GM12878 (cell line): ENCODE results near the gene TENT5D. TPM values are rescaled to one million over a fixed set of nuclear protein-coding genes. Genes with fewer than 3 reads are reported as not detected.

ENCODE experiments used
- ATAC-seq: fragments of 200-7000 bp; cut with Tn5 transposase; 3 replicates; pipeline ENCODE4 v1.9.1; 2020; ENCODE audit warnings: mild to moderate bottlenecking, moderate library complexity
- BruUV-seq: library from RNA; stranded (reverse); fragments of 400-500 nt; replicated peaks from 2 replicates; lab custom pipeline; 2021; lab: Mats Ljungman, UMichigan
- CTCF ChIA-PET: fragments of 300-600 bp; sonication (Branson Sonifier 250); formaldehyde crosslinking; extraction: SDS; loops from one replicate; lab custom pipeline; 2021; ENCODE audit warnings: inconsistent platforms; lab: Yijun Ruan, JAX
- POLR2A ChIA-PET: fragments of 350-600 bp; formaldehyde crosslinking; extraction: SDS; loops from one replicate; lab custom pipeline; 2021; ENCODE audit warnings: inconsistent platforms; lab: Charles Lee
- RAD21 ChIA-PET: fragments of 300-600 bp; sonication (Branson Sonifier 250); formaldehyde crosslinking; loops from one replicate; lab custom pipeline; 2023; ENCODE audit warnings: antibody characterized with exemption; ENCODE audit not compliant: unreplicated experiment; lab: Charles Lee
- SMC1A ChIA-PET: fragments of 300-600 bp; sonication (Branson Sonifier 250); formaldehyde crosslinking; loops from one replicate; lab custom pipeline; 2023; ENCODE audit not compliant: unreplicated experiment, uncharacterized antibody; lab: Charles Lee
- DNase-seq: peaks from one replicate; pipeline ENCODE4 v3.0.0-alpha.2; 2011; ENCODE audit warnings: low read depth, low spot score
- FAIRE-seq: peaks from 3 replicates; lab custom pipeline; 2011; peaks lifted over from hg19 to GRCh38; lab: Jason Lieb, UNC
- H2AFZ ChIP-seq: 2 replicates; pipeline ENCODE4 v1.6.0; 2011; ENCODE audit warnings: low read depth, low read length, control low read depth; ENCODE audit not compliant: control insufficient read depth
- H3K27ac ChIP-seq: 2 replicates; pipeline ENCODE4 v1.5.1; 2011; ENCODE audit warnings: control low read depth; ENCODE audit not compliant: control insufficient read depth, insufficient read depth
- H3K27me3 ChIP-seq, 2 experiments: replicated peaks in 1 of 2; 2 replicates each; pipeline versions ENCODE4 v1.6.0 to v1.6.1; 2011; ENCODE audit warnings: low read length in 1 of 2; ENCODE audit not compliant: control insufficient read depth in 2 of 2, insufficient read depth in 2 of 2
- H3K36me3 ChIP-seq, 2 experiments: 2 replicates each; pipeline ENCODE4 v1.5.1; 2011; ENCODE audit warnings: low read length in 1 of 2; ENCODE audit not compliant: control insufficient read depth in 2 of 2, insufficient read depth in 2 of 2
- H3K4me1 ChIP-seq: 2 replicates; pipeline ENCODE4 v1.6.1; 2011; ENCODE audit warnings: mild to moderate bottlenecking, low read length, moderate library complexity, mixed read lengths; ENCODE audit not compliant: control insufficient read depth, insufficient read depth
- H3K4me2 ChIP-seq: 2 replicates; pipeline ENCODE4 v1.6.0; 2011; ENCODE audit warnings: control low read depth; ENCODE audit not compliant: control insufficient read depth, insufficient read depth
- H3K4me3 ChIP-seq: fragments of 200-600 bp; sonication (generic); 2 replicates; pipeline ENCODE4 v1.5.1; 2016
- H3K79me2 ChIP-seq: 2 replicates; pipeline ENCODE4 v1.6.0; 2011; ENCODE audit warnings: low read length; ENCODE audit not compliant: control insufficient read depth, insufficient read depth
- H3K9ac ChIP-seq: 2 replicates; pipeline ENCODE4 v1.8.0; 2011; ENCODE audit warnings: low read length, control low read depth, mixed read lengths; ENCODE audit not compliant: control insufficient read depth, insufficient read depth
- H3K9me3 ChIP-seq: replicated peaks from 3 replicates; pipeline ENCODE4 v1.5.1; 2011; ENCODE audit warnings: mild to moderate bottlenecking, low read length; ENCODE audit not compliant: control insufficient read depth, insufficient read depth
- H4K20me1 ChIP-seq: 2 replicates; pipeline ENCODE4 v1.6.0; 2011; ENCODE audit not compliant: control insufficient read depth, insufficient read depth
- CBFB ChIP-seq: IDR thresholded peaks from 2 replicates; pipeline ENCODE4 v1.6.1; 2016; ENCODE audit warnings: antibody characterized with exemption, low read depth
- CHD2 ChIP-seq: IDR thresholded peaks from 2 replicates; pipeline ENCODE4 v1.6.1; 2011; ENCODE audit warnings: low read depth, low read length, improper control_type of control experiment, borderline replicate concordance
- CREB1 ChIP-seq: IDR thresholded peaks from 2 replicates; pipeline ENCODE4 v1.6.1; 2012; ENCODE audit warnings: low read depth, mild to moderate bottlenecking, inconsistent platforms
- EED ChIP-seq: sonication (generic); IDR thresholded peaks from 2 replicates; pipeline ENCODE4 v1.6.1; 2016; ENCODE audit warnings: antibody characterized with exemption, low read depth
- EZH2 ChIP-seq: IDR thresholded peaks from 2 replicates; pipeline ENCODE4 v1.6.1; 2012; ENCODE audit warnings: low read depth, mild to moderate bottlenecking, control low read depth, inconsistent platforms, low read length, borderline replicate concordance; ENCODE audit not compliant: control insufficient read depth
- IKZF2 ChIP-seq, 2 experiments: fragments of 450-650 bp; IDR thresholded peaks; 2 replicates each; pipeline ENCODE4 v1.6.1; 2017; ENCODE audit warnings: mild to moderate bottlenecking in 2 of 2, moderate library complexity in 2 of 2
- KLF5 ChIP-seq: fragments of 450-650 bp; IDR thresholded peaks from 2 replicates; pipeline ENCODE4 v1.6.1; 2014; ENCODE audit warnings: mild to moderate bottlenecking; ENCODE audit not compliant: partially characterized antibody
- NFYB ChIP-seq: IDR thresholded peaks from 2 replicates; pipeline ENCODE4 v1.6.1; 2011; ENCODE audit warnings: low read depth, mild to moderate bottlenecking, low read length, improper control_type of control experiment, moderate library complexity; ENCODE audit not compliant: insufficient read depth
- PML ChIP-seq: IDR thresholded peaks from 2 replicates; pipeline ENCODE4 v1.6.1; 2012; ENCODE audit warnings: low read length, inconsistent platforms
- POLR2A ChIP-seq: IDR thresholded peaks from 2 replicates; pipeline ENCODE4 v1.6.1; 2011; ENCODE audit warnings: low read depth, mild to moderate bottlenecking, low read length
- RFX5 ChIP-seq: IDR thresholded peaks from 2 replicates; pipeline ENCODE4 v1.6.1; 2011; ENCODE audit warnings: low read depth, low read length, improper control_type of control experiment
- RUNX3 ChIP-seq: IDR thresholded peaks from 2 replicates; pipeline ENCODE4 v1.6.1; 2012; ENCODE audit warnings: low read length, inconsistent platforms
- SIX5 ChIP-seq: IDR thresholded peaks from 2 replicates; pipeline ENCODE4 v1.6.1; 2011; ENCODE audit warnings: mild to moderate bottlenecking, low read depth, low read length, moderate library complexity; ENCODE audit not compliant: severe bottlenecking
- SP1 ChIP-seq: IDR thresholded peaks from one replicate; pipeline ENCODE4 v1.6.1; 2011; ENCODE audit warnings: low read depth, low read length
- TBL1XR1 ChIP-seq: IDR thresholded peaks from 2 replicates; pipeline ENCODE4 v1.6.1; 2012; ENCODE audit warnings: low read depth, low read length, improper control_type of control experiment
- USF1 ChIP-seq: IDR thresholded peaks from 2 replicates; pipeline ENCODE4 v1.6.1; 2011; ENCODE audit warnings: borderline replicate concordance, low read depth, mild to moderate bottlenecking, moderate library complexity, mixed read lengths, low read length; ENCODE audit not compliant: insufficient read depth; ENCODE audit errors: extremely low read length
- YY1 ChIP-seq: IDR thresholded peaks from 2 replicates; pipeline ENCODE4 v1.6.1; 2011; ENCODE audit warnings: low read depth, mild to moderate bottlenecking, low read length
- ZBED1 ChIP-seq: IDR thresholded peaks from 2 replicates; pipeline ENCODE4 v1.6.1; 2016; ENCODE audit warnings: borderline replicate concordance
- WGBS: methylation state at CpG from one replicate; pipeline ENCODE4 v1.1.6; 2016; ENCODE audit warnings: low lambda C conversion rate; ENCODE audit not compliant: insufficient replicate concordance, insufficient coverage; ENCODE audit errors: missing lambda C conversion rate; 5-methylcytosine and 5-hydroxymethylcytosine counted together
- in situ Hi-C: fragments of 300-500 bp; cut with MboI; formaldehyde crosslinking; loops from 9 replicates; pipeline ENCODE4 v1.14.3; 2018; ENCODE audit warnings: mixed read lengths
- intact Hi-C: fragments of 100-400 bp; cut with micrococcal nuclease; formaldehyde crosslinking; loops from one replicate; pipeline ENCODE4 v1.14.2; 2022; ENCODE audit not compliant: unreplicated experiment
- polyA plus RNA-seq, 11 experiments: library from polyadenylated mRNA; depleted of rRNA in 4 of 11; unstranded in 6 of 11; stranded (reverse) in 5 of 11; fragments of >200 nt; fragmentation: Nextera tagmentation in 4 of 11; fragmentation: Illumina TruSeq in 1 of 11; extraction: Ambion mirVana in 4 of 11; extraction: Trizol in 1 of 11; gene quantifications; 1 replicate in 1 of 11; 2 replicates in 10 of 11; pipeline versions ENCODE4 v1.2.1 to v1.2.3, GENCODE V29; 2011 to 2016; ENCODE audit warnings: inconsistent platforms in 2 of 11, missing spikeins in 2 of 11, low read depth in 1 of 11
- total RNA-seq, 4 experiments: library from RNA; depleted of rRNA in 3 of 4; stranded (reverse); fragments of >200 nt in 3 of 4; fragmentation: Illumina TruSeq in 1 of 4; extraction: Trizol in 1 of 4; gene quantifications; 2 replicates each; pipeline versions ENCODE4 v1.2.1 to v1.2.3, GENCODE V29; 2013 to 2021

TENT5D gene
- total and polyA plus RNA-seq, 10 of the 15 experiments (the other 5 are each of a cell fraction or from before 2014, with no cell fraction given) = not detected

- POLR2A ChIA-PET = no interaction called here
- Histone ChIP-seq H3K4me2 (no peak overlapping the region), H3K4me1 (no peaks in the 10 kb centered on the region), H3K9ac (no peak overlapping the region), H3K27me3 (no peaks in the 10 kb centered on the region), H3K36me3 (no peaks in the 10 kb centered on the region), H3K9me3 (no peaks in the 10 kb centered on the region), H3K27ac (no peak overlapping the region), H3K79me2 (no peaks in the 10 kb centered on the region), H2AFZ (no peak overlapping the region), H4K20me1 (no peaks in the 10 kb centered on the region), H3K4me3 (no peak overlapping the region)
- in situ Hi-C loops (no loop called here), intact Hi-C loops (no loop called here)
- CTCF ChIA-PET = no interaction called here
- RAD21 ChIA-PET = no interaction called here
- SMC1A ChIA-PET = no interaction called here
- DNase-seq (no peak), FAIRE-seq (no peak), ATAC-seq (no peak)
- 23% methylated on average over 1 of the region's 1 CpG for WGBS
- TF ChIP-seq IKZF2 (IDR thresholded peaks at IDR 0.05) (no peak), CREB1 (no peak), SIX5 (no peak), PML (no peak), NFYB (no peak), RFX5 (no peak), SP1 (no peak), POLR2A (no peak), RUNX3 (no peak), KLF5 (no peak), CHD2 (no peak)
- no TSS peak for BruUV-seq
Observed at GRCh38 chrX:80388206-80388605, 32.0 kb upstream of the TENT5D start.

GRCh38 chrX:80412042-80412441 is 8.2 kb upstream of the TENT5D start:
- 0% methylated on average over 6 of the region's 6 CpGs for WGBS
- CTCF ChIA-PET = no interaction called here

More at GRCh38 chrX:80412042-80412441, 8.2 kb upstream of the TENT5D start:
- H3K4me2 ChIP-seq = no peak overlapping the region
- POLR2A ChIA-PET = no interaction called here
- H3K79me2 ChIP-seq = no peaks in the 10 kb centered on the region
- in situ Hi-C loops (no loop called here), intact Hi-C loops (no loop called here)
- no peaks in the 10 kb centered on the region for H3K27me3 ChIP-seq
- DNase-seq (no peak), FAIRE-seq (no peak), ATAC-seq (no peak)
- H3K9me3 ChIP-seq = no peaks in the 10 kb centered on the region
- H3K27ac ChIP-seq = no peak overlapping the region
- H3K36me3 ChIP-seq = no peaks in the 10 kb centered on the region
- no peak overlapping the region for H3K4me3 ChIP-seq
- H3K9ac ChIP-seq = no peak overlapping the region
- BruUV-seq = no TSS peak
- RAD21 ChIA-PET = no interaction called here
- SMC1A ChIA-PET = no interaction called here
- H4K20me1 ChIP-seq = no peaks in the 10 kb centered on the region
- no peaks in the 10 kb centered on the region for H3K4me1 ChIP-seq
- H2AFZ ChIP-seq = no peak overlapping the region
- no peak for TF ChIP-seq YY1
- TF ChIP-seq CBFB = no peak
- TF ChIP-seq ZBED1 = no peak
- TF ChIP-seq TBL1XR1 = no peak
- TF ChIP-seq EZH2 = no peak
- TF ChIP-seq USF1 = no peak
- TF ChIP-seq EED = no peak
- TF ChIP-seq CREB1 = no peak
- TF ChIP-seq SP1 = no peak
